ENCODE results near the gene USP6.
"Not testable (repeated sequence)": the region's sequence is repeated elsewhere in the genome, so short reads cannot be mapped to it uniquely, and the experiment has no call there.

The USP6 gene

DNA sequence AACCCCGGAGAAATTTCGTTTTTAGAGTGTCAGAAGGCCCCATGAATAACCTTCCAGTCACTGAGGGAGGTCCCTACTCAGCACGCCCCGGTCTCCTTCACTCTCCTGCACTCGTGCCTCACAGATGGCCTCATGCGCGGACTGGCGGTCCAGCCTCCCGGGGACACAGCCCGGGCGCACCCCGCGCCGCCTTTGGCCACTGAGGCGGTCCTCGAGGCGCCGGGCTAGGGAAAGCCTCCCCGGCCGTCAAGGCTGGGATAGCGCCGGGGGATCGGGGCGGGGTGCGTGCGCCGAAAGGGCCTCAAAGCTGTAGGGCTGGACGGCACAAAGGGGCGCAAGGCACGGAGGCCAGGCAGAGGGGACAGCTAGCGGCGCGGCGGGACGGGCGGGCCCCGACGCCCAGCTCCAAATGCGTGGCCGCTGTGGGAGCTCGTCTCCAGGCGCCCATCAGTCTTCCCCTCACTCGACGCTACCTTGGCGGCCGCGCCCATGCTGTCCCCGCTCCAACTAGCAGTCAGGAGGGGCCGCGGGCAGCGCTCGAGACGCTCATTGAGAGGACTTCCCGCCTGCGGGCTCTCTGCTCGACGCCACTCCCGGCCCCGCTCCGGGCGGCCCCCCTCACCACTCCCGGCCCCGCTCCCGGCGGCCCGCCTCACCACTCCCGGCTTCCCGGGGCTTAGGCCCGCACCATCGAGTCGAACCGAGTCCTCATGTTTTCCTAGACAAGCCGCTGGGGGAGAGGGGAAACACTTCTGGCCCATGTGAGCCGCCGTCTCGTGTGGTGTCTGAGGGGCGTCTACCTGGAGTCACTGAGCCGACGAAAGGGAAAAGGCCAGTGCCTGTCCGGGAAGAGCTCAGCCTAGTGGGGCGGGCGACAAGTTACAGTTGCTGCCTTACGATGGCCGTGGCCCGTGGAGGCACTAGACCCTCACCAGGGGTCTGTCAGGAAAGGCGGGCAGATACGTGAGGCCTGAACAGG is at the start of gene USP6:
USP6 (plus strand) TSS at position 360 of the 979 bp plus-strand sequence. CDS start 14,336 bp downstream, outside the sequence.
- Mint-ChIP-seq H3K36me3 (ENCODE audit: insufficient read depth) (peaks cover 8% of the 10 kb centered on the region), H3K4me3 (no peak within 1 kb of the TSS), H3K27me3 (peaks cover 56% of the 10 kb centered on the region), H3K9me3 (no peaks in the 10 kb centered on the region), H3K27ac (ENCODE audit: low read depth) (no peak within 1 kb of the TSS), H3K4me1 (peaks cover 10% of the 10 kb centered on the region)
- DNase-seq (ENCODE audit: low spot score in 2 of 2), result no peak
- no peak for ATAC-seq (replicated peaks; ENCODE audit: extremely low read depth, poor library complexity, severe bottlenecking)

GRCh38 chr17:5068236-5068635 is 47.6 kb upstream of the USP6 start:
- Mint-ChIP-seq H3K36me3 (ENCODE audit: insufficient read depth) (peaks cover 2% of the 10 kb centered on the region), H3K27ac (ENCODE audit: low read depth) (no peak overlapping the region), H3K4me3 (no peak overlapping the region), H3K4me1 (no peaks in the 10 kb centered on the region), H3K27me3 (no peaks in the 10 kb centered on the region), H3K9me3 (no peaks in the 10 kb centered on the region)
- DNase-seq (ENCODE audit: low spot score in 2 of 2) (no peak), ATAC-seq (replicated peaks; ENCODE audit: extremely low read depth, poor library complexity, severe bottlenecking) (no peak)

DNA sequence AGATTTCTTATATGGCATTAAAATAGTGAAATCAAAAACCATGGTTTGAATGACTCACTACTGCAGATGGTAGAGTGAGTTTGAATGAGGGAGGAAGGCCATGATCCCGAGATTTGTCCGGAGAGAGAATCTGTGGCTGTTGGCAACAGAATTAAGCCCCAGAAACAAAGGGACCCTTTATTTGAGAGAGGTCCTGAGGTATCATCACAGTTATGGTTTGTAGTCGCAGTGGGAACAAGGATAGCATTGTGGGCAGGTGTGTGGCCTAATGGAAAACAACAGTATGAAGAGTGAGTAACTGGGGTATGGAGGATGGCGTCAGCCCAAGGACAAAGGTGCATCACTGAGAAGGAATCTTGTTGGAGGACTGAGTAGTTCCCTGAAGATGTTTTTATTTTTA is 46.1 kb upstream of the USP6 start:
- peaks cover 2% of the 10 kb centered on the region for H3K36me3 Mint-ChIP-seq (ENCODE audit: insufficient read depth)
- no peak for DNase-seq (ENCODE audit: low spot score in 2 of 2)
- no peaks in the 10 kb centered on the region for H3K27me3 Mint-ChIP-seq
- no peak overlapping the region for H3K27ac Mint-ChIP-seq (ENCODE audit: low read depth)
- no peak overlapping the region for H3K4me3 Mint-ChIP-seq
- no peaks in the 10 kb centered on the region for H3K4me1 Mint-ChIP-seq
- no peaks in the 10 kb centered on the region for H3K9me3 Mint-ChIP-seq
- no peak for ATAC-seq (replicated peaks; ENCODE audit: extremely low read depth, poor library complexity, severe bottlenecking)

- ATAC-seq (replicated peaks; ENCODE audit: extremely low read depth, poor library complexity, severe bottlenecking); H3K27me3 Mint-ChIP-seq; H3K36me3 Mint-ChIP-seq (ENCODE audit: insufficient read depth); H3K4me3 Mint-ChIP-seq; H3K27ac Mint-ChIP-seq (ENCODE audit: low read depth); DNase-seq (ENCODE audit: low spot score in 2 of 2); H3K9me3 Mint-ChIP-seq: not testable (repeated sequence)
- H3K4me1 Mint-ChIP-seq, result peaks cover 20% of the 10 kb centered on the region
Measured at GRCh38 chr17:5075472-5075871, 40.4 kb upstream of the USP6 start.

- ATAC-seq (replicated peaks; ENCODE audit: extremely low read depth, poor library complexity, severe bottlenecking); DNase-seq (ENCODE audit: low spot score in 2 of 2); H3K27me3 Mint-ChIP-seq; H3K9me3 Mint-ChIP-seq: not testable (repeated sequence)
- Mint-ChIP-seq H3K4me1 (peaks cover 27% of the 10 kb centered on the region), H3K36me3 (ENCODE audit: insufficient read depth) (peaks cover 15% of the 10 kb centered on the region), H3K27ac (ENCODE audit: low read depth) (peak overlapping the region; percentile 92), H3K4me3 (peak overlapping the region; percentile 93)
Measured at GRCh38 chr17:5077275-5077674, 38.6 kb upstream of the USP6 start.

DNA sequence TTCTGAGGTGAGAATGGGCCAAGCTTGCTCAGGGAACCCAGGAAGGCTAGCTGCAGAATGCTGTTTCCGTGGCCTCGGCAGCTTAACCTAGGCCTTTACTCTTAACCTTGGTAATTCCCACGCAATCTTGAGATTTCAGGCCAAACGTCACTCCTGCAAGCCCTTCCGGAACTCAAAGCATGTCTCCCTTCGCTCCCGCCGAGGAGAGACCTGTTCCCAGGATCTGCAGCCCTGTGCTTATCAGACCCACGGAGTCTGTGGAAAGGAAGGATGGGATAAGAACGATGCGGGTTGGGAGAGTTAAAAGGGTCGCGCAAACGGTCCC is 38.1 kb upstream of the USP6 start:
- H3K4me3 Mint-ChIP-seq, result peak overlapping the region; percentile 93
- H3K27me3 Mint-ChIP-seq, result no peaks in the 10 kb centered on the region
- H3K27ac Mint-ChIP-seq (ENCODE audit: low read depth), result peak overlapping the region; percentile 92
- no peaks in the 10 kb centered on the region for H3K9me3 Mint-ChIP-seq
- H3K4me1 Mint-ChIP-seq, result peaks cover 27% of the 10 kb centered on the region
- DNase-seq (ENCODE audit: low spot score in 2 of 2) (no peak), ATAC-seq (replicated peaks; ENCODE audit: extremely low read depth, poor library complexity, severe bottlenecking) (no peak)
- H3K36me3 Mint-ChIP-seq (ENCODE audit: insufficient read depth), result peaks cover 15% of the 10 kb centered on the region

GRCh38 chr17:5078106-5079028 is 37.5 kb upstream of the USP6 start, which contains the start of gene ZFP3:
ZFP3 (plus strand) TSS chr17:5078467; CDS start chr17:5091505, 13,038 bp downstream.
- peaks cover 27% of the 10 kb centered on the region for H3K4me1 Mint-ChIP-seq
- H3K27me3 Mint-ChIP-seq, result no peaks in the 10 kb centered on the region
- H3K27ac Mint-ChIP-seq (ENCODE audit: low read depth), result peak within 1 kb of the TSS; percentile 92
- peaks cover 15% of the 10 kb centered on the region for H3K36me3 Mint-ChIP-seq (ENCODE audit: insufficient read depth)
- no peaks in the 10 kb centered on the region for H3K9me3 Mint-ChIP-seq
- peak; percentile 73 for ATAC-seq (replicated peaks; ENCODE audit: extremely low read depth, poor library complexity, severe bottlenecking)
- peak; percentile 49 to 55 for DNase-seq (ENCODE audit: low spot score in 2 of 2)
- H3K4me3 Mint-ChIP-seq, result peak within 1 kb of the TSS; percentile 93

DNA sequence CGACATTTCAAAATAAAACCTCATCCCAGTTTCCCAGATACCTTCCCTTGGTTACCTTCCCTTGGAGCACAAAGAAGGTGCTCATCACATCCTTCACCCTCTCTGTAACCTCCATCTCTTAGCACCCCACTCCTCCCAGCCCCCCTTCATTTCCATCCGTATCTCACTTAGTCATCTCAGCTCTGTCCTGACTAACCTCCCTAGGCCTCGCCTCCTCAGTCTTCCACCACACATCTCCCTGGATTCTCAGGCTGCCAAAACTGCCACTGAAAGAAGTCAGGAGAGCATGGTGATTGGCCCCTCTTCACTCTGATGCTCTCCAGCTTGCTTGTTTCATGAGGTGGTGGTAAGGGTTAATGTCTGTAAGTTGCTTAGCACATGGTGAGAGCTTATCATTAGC is 35.2 kb upstream of the USP6 start:
- Mint-ChIP-seq H3K27ac (ENCODE audit: low read depth) (no peak overlapping the region), H3K4me3 (peak overlapping the region; percentile 13), H3K27me3 (no peaks in the 10 kb centered on the region), H3K9me3 (no peaks in the 10 kb centered on the region), H3K4me1 (peaks cover 34% of the 10 kb centered on the region), H3K36me3 (ENCODE audit: insufficient read depth) (peaks cover 18% of the 10 kb centered on the region)
- ATAC-seq (replicated peaks; ENCODE audit: extremely low read depth, poor library complexity, severe bottlenecking), result no peak
- DNase-seq (ENCODE audit: low spot score in 2 of 2), result no peak

DNA sequence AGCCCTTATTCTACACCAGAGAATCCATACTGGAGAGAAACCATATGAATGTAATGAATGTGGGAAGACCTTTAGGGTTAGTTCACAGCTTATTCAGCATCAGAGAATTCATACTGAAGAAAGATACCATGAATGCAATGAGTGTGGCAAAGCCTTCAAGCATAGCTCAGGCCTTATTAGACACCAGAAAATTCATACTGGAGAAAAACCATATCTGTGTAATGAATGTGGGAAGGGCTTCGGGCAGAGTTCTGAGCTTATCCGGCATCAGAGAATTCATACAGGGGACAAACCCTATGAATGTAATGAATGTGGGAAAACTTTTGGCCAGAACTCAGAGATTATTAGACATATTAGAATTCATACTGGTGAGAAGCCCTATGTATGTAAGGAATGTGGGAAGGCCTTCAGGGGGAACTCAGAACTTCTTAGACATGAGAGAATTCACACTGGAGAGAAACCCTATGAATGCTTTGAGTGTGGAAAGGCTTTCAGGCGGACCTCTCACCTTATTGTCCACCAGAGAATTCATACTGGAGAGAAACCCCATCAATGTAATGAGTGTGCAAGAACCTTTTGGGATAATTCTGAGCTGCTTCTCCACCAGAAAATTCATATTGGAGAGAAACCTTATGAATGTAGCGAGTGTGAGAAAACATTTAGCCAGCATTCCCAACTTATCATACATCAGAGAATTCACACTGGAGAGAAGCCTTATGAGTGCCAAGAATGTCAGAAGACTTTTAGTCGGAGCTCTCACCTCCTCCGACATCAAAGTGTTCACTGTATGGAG is 23.4 kb upstream of the USP6 start:
- no peak for ATAC-seq (replicated peaks; ENCODE audit: extremely low read depth, poor library complexity, severe bottlenecking)
- Mint-ChIP-seq H3K27ac (ENCODE audit: low read depth) (no peak overlapping the region), H3K4me3 (no peak overlapping the region), H3K36me3 (ENCODE audit: insufficient read depth) (peaks cover 9% of the 10 kb centered on the region), H3K4me1 (no peaks in the 10 kb centered on the region), H3K9me3 (peaks cover 38% of the 10 kb centered on the region), H3K27me3 (no peaks in the 10 kb centered on the region)
- no peak for DNase-seq (ENCODE audit: low spot score in 2 of 2)

GRCh38 chr17:5096731-5097100 is 19.1 kb upstream of the USP6 start:
- Mint-ChIP-seq H3K27me3 (no peaks in the 10 kb centered on the region), H3K4me3 (peak overlapping the region; percentile 55), H3K36me3 (ENCODE audit: insufficient read depth) (no peaks in the 10 kb centered on the region), H3K27ac (ENCODE audit: low read depth) (no peak overlapping the region), H3K9me3 (peaks cover 14% of the 10 kb centered on the region), H3K4me1 (no peaks in the 10 kb centered on the region)
- ATAC-seq (replicated peaks; ENCODE audit: extremely low read depth, poor library complexity, severe bottlenecking) (no peak), DNase-seq (ENCODE audit: low spot score in 2 of 2) (no peak)

DNA sequence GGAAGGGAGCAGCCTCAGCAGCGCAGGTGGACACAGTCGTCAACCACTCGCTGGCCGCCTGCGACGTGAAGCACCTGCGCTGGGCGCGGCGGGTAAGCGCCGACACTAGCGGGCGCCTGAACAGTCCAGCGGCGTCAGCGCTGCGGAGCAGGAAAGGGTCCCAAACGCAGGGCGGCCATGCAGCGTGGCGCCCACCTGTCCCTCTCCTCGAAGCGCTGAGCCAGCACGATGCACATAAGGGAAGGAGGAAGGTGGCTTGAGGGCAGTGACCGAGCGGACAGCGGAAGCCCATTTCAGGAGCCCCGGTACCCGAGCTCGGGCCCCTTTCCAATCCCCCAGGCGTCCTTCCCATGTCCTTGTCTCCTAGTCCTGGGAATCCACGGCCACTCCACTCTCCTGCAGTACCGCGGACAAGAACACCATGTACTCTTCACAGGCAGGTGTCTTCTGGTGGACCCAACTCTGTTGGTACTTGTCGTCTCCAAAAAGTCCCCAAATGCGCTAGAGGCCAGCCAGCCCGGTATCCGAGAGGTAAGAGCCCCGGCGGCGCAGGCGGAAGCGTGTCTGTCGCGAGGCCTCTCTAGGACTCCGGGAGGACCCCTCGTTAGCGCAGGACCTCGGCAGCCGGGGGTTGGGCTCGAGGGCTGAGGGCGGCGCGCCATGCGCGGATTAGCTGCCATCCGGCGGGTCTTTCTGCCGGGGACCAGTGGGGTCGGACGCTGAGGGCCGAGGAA is 18.6 kb upstream of the USP6 start:
- no peaks in the 10 kb centered on the region for H3K36me3 Mint-ChIP-seq (ENCODE audit: insufficient read depth)
- H3K4me1 Mint-ChIP-seq, result no peaks in the 10 kb centered on the region
- H3K27me3 Mint-ChIP-seq, result no peaks in the 10 kb centered on the region
- H3K9me3 Mint-ChIP-seq, result peaks cover 14% of the 10 kb centered on the region
- ATAC-seq (replicated peaks; ENCODE audit: extremely low read depth, poor library complexity, severe bottlenecking) (no peak), DNase-seq (ENCODE audit: low spot score in 2 of 2) (no peak)
- H3K27ac Mint-ChIP-seq (ENCODE audit: low read depth), result no peak overlapping the region
- peak overlapping the region; percentile 55 for H3K4me3 Mint-ChIP-seq

Measured in central memory CD8-positive, alpha-beta T cell (primary cell).